WTC11 (cell line): ENCODE results near the gene KCNJ16. TPM values are rescaled to one million over a fixed set of nuclear protein-coding genes. Genes with fewer than 3 reads are reported as not detected.

Source experiments
- ATAC-seq: fragments of 200-7000 bp; cut with Tn5 transposase; 2 replicates; pipeline ENCODE4 v1.10.0; 2021; ENCODE audit warnings: mild to moderate bottlenecking, moderate library complexity
- CTCF ChIA-PET: fragments of 300-600 bp; sonication (Branson Sonifier 250); formaldehyde crosslinking; loops from one replicate; lab custom pipeline; 2021; ENCODE audit warnings: antibody characterized with exemption; lab: Charles Lee
- POLR2A ChIA-PET: fragments of 350-600 bp; sonication (Branson Sonifier 250); formaldehyde crosslinking; loops from one replicate; lab custom pipeline; 2021; ENCODE audit warnings: antibody characterized with exemption; lab: Charles Lee
- DNase-seq: peaks from one replicate; pipeline ENCODE4 v3.0.0; 2021; ENCODE audit warnings: low spot score
- H3K27ac Mint-ChIP-seq: 2 replicates; pipeline ENCODE4 v1.8.0; 2021; ENCODE audit warnings: mixed read lengths
- H3K27me3 Mint-ChIP-seq: 2 replicates; pipeline ENCODE4 v1.8.0; 2021; ENCODE audit warnings: low read depth, mild to moderate bottlenecking, moderate library complexity, mixed read lengths
- H3K36me3 Mint-ChIP-seq: 2 replicates; pipeline ENCODE4 v1.8.0; 2021; ENCODE audit warnings: mixed read lengths
- H3K4me1 Mint-ChIP-seq: 2 replicates; pipeline ENCODE4 v1.8.0; 2022; ENCODE audit warnings: mixed read lengths
- H3K4me3 Mint-ChIP-seq: 2 replicates; pipeline ENCODE4 v1.8.0; 2021; ENCODE audit warnings: mild to moderate bottlenecking, moderate library complexity, mixed read lengths
- H3K9me3 Mint-ChIP-seq: 2 replicates; pipeline ENCODE4 v1.8.0; 2021; ENCODE audit warnings: mixed read lengths
- ARID4B ChIP-seq: sonication (generic); formaldehyde crosslinking; IDR thresholded peaks from 2 replicates; pipeline ENCODE4 v1.8.0; 2023; ENCODE audit warnings: missing genetic modification reagents, mild to moderate bottlenecking, borderline replicate concordance
- ATF2 ChIP-seq: sonication (generic); formaldehyde crosslinking; IDR thresholded peaks from 2 replicates; pipeline ENCODE4 v1.8.1; 2022; ENCODE audit warnings: low read depth, missing genetic modification reagents, borderline replicate concordance
- E2F5 ChIP-seq: sonication (generic); formaldehyde crosslinking; IDR thresholded peaks from 2 replicates; pipeline ENCODE4 v1.8.1; 2022; ENCODE audit warnings: mild to moderate bottlenecking, moderate library complexity, missing genetic modification reagents
- FOXP1 ChIP-seq: sonication (generic); formaldehyde crosslinking; IDR thresholded peaks from 2 replicates; pipeline ENCODE4 v1.8.0; 2022; ENCODE audit warnings: missing genetic modification reagents, mild to moderate bottlenecking, moderate library complexity, borderline replicate concordance
- GABPB1 ChIP-seq: sonication (generic); formaldehyde crosslinking; IDR thresholded peaks from 2 replicates; pipeline ENCODE4 v1.8.1; 2023; ENCODE audit warnings: mild to moderate bottlenecking, missing genetic modification reagents
- GRHL2 ChIP-seq: fragments of 250-450 bp; sonication (Bioruptor Pico); IDR thresholded peaks from 2 replicates; pipeline ENCODE4 v1.8.0; 2022; ENCODE audit warnings: mild to moderate bottlenecking, moderate library complexity; ENCODE audit not compliant: insufficient replicate concordance, severe bottlenecking
- MAX ChIP-seq: sonication (generic); formaldehyde crosslinking; IDR thresholded peaks from 2 replicates; pipeline ENCODE4 v1.8.0; 2022; ENCODE audit warnings: mild to moderate bottlenecking, missing genetic modification reagents
- NR1H2 ChIP-seq: sonication (generic); formaldehyde crosslinking; IDR thresholded peaks from 2 replicates; pipeline ENCODE4 v1.9.0; 2021; ENCODE audit warnings: mild to moderate bottlenecking, moderate library complexity, missing genetic modification reagents
- OVOL2 ChIP-seq: fragments of 250-450 bp; sonication (Bioruptor Pico); IDR thresholded peaks from 2 replicates; pipeline ENCODE4 v1.9.0; 2021; ENCODE audit warnings: mild to moderate bottlenecking, borderline replicate concordance
- SOX15 ChIP-seq: fragments of 250-450 bp; sonication (Bioruptor Pico); IDR thresholded peaks from 2 replicates; pipeline ENCODE4 v1.9.0; 2021; ENCODE audit warnings: mild to moderate bottlenecking
- TCF7 ChIP-seq: sonication (generic); formaldehyde crosslinking; IDR thresholded peaks from 2 replicates; pipeline ENCODE4 v1.8.0; 2022; ENCODE audit warnings: mild to moderate bottlenecking, low read depth, missing genetic modification reagents, moderate library complexity
- ZNF121 ChIP-seq: sonication (generic); formaldehyde crosslinking; IDR thresholded peaks from 2 replicates; pipeline ENCODE4 v1.8.0; 2023; ENCODE audit warnings: missing genetic modification reagents
- ZNF317 ChIP-seq: sonication (generic); formaldehyde crosslinking; IDR thresholded peaks from 2 replicates; pipeline ENCODE4 v1.8.1; 2023; ENCODE audit warnings: low read depth, mild to moderate bottlenecking, moderate library complexity, missing genetic modification reagents, borderline replicate concordance
- ZNF416 ChIP-seq: fragments of 250-450 bp; sonication (Bioruptor Pico); IDR thresholded peaks from 2 replicates; pipeline ENCODE4 v1.9.0; 2021; ENCODE audit warnings: mild to moderate bottlenecking, inconsistent platforms
- ZNF423 ChIP-seq: fragments of 250-450 bp; sonication (Bioruptor Pico); IDR thresholded peaks from 2 replicates; pipeline ENCODE4 v2.1.2; 2022; ENCODE audit warnings: mild to moderate bottlenecking, moderate library complexity
- total RNA-seq: library from RNA; stranded (reverse); gene quantifications from 3 replicates; pipeline ENCODE4 v1.2.3, GENCODE V29; 2021
- TF ChIP-seq, protein P1 (sequence below): fragments of 250-450 bp; sonication (Bioruptor Pico); IDR thresholded peaks from 2 replicates; pipeline ENCODE4 v2.1.2; 2022; ENCODE audit warnings: mild to moderate bottlenecking, moderate library complexity
- TF ChIP-seq, protein P2 (sequence below): fragments of 250-450 bp; sonication (Bioruptor Pico); IDR thresholded peaks from 2 replicates; pipeline ENCODE4 v1.9.0; 2021; ENCODE audit warnings: moderate library complexity, mild to moderate bottlenecking, inconsistent platforms, borderline replicate concordance
- TF ChIP-seq, protein P3 (sequence below): fragments of 250-450 bp; sonication (Bioruptor Pico); IDR thresholded peaks from 2 replicates; pipeline ENCODE4 v1.9.0; 2021; ENCODE audit warnings: mild to moderate bottlenecking
- TF ChIP-seq, protein P4 (sequence below): fragments of 250-450 bp; sonication (Bioruptor Pico); IDR thresholded peaks from 2 replicates; pipeline ENCODE4 v1.8.0; 2021; ENCODE audit warnings: mild to moderate bottlenecking
- TF ChIP-seq, protein P5 (sequence below): fragments of 250-450 bp; sonication (Bioruptor Pico); IDR thresholded peaks from 2 replicates; pipeline ENCODE4 v1.9.0; 2021; ENCODE audit warnings: mild to moderate bottlenecking

Gene KCNJ16
- total RNA-seq, 1 experiment from 2014 or later = not detected

DNA sequence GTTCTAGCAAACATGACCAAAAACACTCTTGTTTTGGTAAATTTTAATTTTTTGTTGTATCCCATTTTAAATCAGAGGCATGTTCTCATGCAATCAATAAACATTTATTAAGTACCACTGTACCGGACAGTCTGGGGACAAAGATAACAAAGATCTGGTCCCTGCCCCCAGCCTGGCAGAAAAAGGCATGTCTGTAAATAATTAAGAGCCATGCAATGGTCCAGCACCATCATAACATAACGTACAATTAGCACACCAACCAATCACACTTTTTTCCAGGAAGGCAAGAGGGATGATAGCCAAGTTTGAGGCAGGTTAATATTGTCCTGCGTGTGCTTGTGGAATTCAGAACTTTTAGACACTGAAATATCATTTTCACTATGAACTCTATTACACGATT, 3.5 kb downstream of the KCNJ16 start (continued):
- TF ChIP-seq, protein P1, sequence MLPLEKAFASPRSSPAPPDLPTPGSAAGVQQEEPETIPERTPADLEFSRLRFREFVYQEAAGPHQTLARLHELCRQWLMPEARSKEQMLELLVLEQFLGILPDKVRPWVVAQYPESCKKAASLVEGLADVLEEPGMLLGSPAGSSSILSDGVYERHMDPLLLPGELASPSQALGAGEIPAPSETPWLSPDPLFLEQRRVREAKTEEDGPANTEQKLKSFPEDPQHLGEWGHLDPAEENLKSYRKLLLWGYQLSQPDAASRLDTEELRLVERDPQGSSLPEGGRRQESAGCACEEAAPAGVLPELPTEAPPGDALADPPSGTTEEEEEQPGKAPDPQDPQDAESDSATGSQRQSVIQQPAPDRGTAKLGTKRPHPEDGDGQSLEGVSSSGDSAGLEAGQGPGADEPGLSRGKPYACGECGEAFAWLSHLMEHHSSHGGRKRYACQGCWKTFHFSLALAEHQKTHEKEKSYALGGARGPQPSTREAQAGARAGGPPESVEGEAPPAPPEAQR (CRISPR knock-in tag) = no peak
- TF ChIP-seq FOXP1 (CRISPR knock-in tag) (no peak), ZNF121 (CRISPR knock-in tag) (no peak)
- TF ChIP-seq, protein P2, sequence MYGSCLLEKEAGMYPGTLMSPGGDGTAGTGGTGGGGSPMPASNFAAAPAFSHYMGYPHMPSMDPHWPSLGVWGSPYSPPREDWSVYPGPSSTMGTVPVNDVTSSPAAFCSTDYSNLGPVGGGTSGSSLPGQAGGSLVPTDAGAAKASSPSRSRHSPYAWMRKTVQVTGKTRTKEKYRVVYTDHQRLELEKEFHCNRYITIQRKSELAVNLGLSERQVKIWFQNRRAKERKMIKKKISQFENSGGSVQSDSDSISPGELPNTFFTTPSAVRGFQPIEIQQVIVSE (CRISPR knock-in tag) = no peak

DNA sequence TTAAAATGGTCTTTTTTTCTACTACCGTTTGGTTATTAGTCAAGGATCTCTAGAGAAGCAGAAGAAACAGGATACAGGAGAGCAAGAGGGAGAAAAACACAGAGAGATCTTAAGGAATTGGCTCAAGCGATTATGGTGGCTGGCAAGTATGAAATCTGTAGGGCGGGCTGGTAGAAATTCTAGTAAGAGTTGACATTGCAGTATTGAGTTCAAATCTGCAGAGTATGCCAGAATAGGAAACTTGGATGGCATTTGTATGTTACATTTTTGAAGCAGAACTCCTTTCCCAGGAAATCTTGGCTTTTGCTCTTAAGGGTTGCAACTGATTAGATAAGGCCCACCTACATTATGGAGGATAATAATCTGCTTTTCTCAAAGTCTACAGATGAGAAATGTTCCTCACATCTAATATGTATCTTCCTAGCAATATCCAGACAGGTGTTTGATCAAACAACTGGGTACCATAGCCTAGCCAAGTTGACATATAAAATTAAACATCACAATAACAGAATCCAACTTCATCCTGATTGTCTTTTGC, 4.0 kb downstream of the KCNJ16 start:
- ChIA-PET CTCF (no interaction called here), POLR2A (no interaction called here)
- H3K4me1 Mint-ChIP-seq = 0 out of 2 replicates have a peak, but pooled peaks cover under 1% of the 10 kb centered on the region
- H3K27ac Mint-ChIP-seq = no peak overlapping the region
- no peaks in the 10 kb centered on the region for H3K36me3 Mint-ChIP-seq
- H3K9me3 Mint-ChIP-seq = no peaks in the 10 kb centered on the region
- ATAC-seq (no peak), DNase-seq (no peak)
- H3K4me3 Mint-ChIP-seq = no peak overlapping the region
- no peaks in the 10 kb centered on the region for H3K27me3 Mint-ChIP-seq
- TF ChIP-seq TCF7 = no peak
- TF ChIP-seq ZNF423 (CRISPR knock-in tag) = no peak
- TF ChIP-seq, protein P3, sequence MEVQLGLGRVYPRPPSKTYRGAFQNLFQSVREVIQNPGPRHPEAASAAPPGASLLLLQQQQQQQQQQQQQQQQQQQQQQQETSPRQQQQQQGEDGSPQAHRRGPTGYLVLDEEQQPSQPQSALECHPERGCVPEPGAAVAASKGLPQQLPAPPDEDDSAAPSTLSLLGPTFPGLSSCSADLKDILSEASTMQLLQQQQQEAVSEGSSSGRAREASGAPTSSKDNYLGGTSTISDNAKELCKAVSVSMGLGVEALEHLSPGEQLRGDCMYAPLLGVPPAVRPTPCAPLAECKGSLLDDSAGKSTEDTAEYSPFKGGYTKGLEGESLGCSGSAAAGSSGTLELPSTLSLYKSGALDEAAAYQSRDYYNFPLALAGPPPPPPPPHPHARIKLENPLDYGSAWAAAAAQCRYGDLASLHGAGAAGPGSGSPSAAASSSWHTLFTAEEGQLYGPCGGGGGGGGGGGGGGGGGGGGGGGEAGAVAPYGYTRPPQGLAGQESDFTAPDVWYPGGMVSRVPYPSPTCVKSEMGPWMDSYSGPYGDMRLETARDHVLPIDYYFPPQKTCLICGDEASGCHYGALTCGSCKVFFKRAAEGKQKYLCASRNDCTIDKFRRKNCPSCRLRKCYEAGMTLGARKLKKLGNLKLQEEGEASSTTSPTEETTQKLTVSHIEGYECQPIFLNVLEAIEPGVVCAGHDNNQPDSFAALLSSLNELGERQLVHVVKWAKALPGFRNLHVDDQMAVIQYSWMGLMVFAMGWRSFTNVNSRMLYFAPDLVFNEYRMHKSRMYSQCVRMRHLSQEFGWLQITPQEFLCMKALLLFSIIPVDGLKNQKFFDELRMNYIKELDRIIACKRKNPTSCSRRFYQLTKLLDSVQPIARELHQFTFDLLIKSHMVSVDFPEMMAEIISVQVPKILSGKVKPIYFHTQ = no peak
- no peak for TF ChIP-seq ATF2 (CRISPR knock-in tag)
- no peak for TF ChIP-seq OVOL2 (CRISPR knock-in tag)
- TF ChIP-seq, protein P4, sequence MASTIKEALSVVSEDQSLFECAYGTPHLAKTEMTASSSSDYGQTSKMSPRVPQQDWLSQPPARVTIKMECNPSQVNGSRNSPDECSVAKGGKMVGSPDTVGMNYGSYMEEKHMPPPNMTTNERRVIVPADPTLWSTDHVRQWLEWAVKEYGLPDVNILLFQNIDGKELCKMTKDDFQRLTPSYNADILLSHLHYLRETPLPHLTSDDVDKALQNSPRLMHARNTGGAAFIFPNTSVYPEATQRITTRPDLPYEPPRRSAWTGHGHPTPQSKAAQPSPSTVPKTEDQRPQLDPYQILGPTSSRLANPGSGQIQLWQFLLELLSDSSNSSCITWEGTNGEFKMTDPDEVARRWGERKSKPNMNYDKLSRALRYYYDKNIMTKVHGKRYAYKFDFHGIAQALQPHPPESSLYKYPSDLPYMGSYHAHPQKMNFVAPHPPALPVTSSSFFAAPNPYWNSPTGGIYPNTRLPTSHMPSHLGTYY (CRISPR knock-in tag) = no peak
- TF ChIP-seq E2F5 (CRISPR knock-in tag) = no peak
- TF ChIP-seq GABPB1 (CRISPR knock-in tag) = no peak
- no peak for TF ChIP-seq ZNF416 (CRISPR knock-in tag)
- no peak for TF ChIP-seq FOXP1 (CRISPR knock-in tag)
- no peak for TF ChIP-seq NR1H2 (CRISPR knock-in tag)
- no peak for TF ChIP-seq GRHL2 (CRISPR knock-in tag)
- TF ChIP-seq MAX (CRISPR knock-in tag) = no peak
- no peak for TF ChIP-seq ARID4B (CRISPR knock-in tag)
- TF ChIP-seq ZNF317 (CRISPR knock-in tag) = no peak
- TF ChIP-seq SOX15 (CRISPR knock-in tag) = no peak
- TF ChIP-seq, protein P5, sequence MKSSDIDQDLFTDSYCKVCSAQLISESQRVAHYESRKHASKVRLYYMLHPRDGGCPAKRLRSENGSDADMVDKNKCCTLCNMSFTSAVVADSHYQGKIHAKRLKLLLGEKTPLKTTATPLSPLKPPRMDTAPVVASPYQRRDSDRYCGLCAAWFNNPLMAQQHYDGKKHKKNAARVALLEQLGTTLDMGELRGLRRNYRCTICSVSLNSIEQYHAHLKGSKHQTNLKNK (CRISPR knock-in tag) = no peak
